Measurements from ENCODE around the gene MMP25.

The MMP25 gene

GRCh38 chr16:3010510-3010909, 35.9 kb upstream of the MMP25 start:
- peaks cover 85% of the 10 kb centered on the region for H3K27me3 ChIP-seq (ENCODE audit: insufficient read depth, low read length)
- no peak overlapping the region for H3K4me3 ChIP-seq (ENCODE audit: low read length)
- no peaks in the 10 kb centered on the region for H3K36me3 ChIP-seq (ENCODE audit: insufficient read depth, low read length)
- no peaks in the 10 kb centered on the region for H3K9me3 ChIP-seq (ENCODE audit: low read length)
- peaks cover 8% of the 10 kb centered on the region for H3K4me1 ChIP-seq (ENCODE audit: insufficient read depth, low read length)
- H2AFZ ChIP-seq (ENCODE audit: low read depth, low read length), result no peak overlapping the region

- H2AFZ ChIP-seq (ENCODE audit: low read depth, low read length), result no peak overlapping the region
- H3K9me3 ChIP-seq (ENCODE audit: low read length), result no peaks in the 10 kb centered on the region
- no peak overlapping the region for H3K4me3 ChIP-seq (ENCODE audit: low read length)
- peaks cover 8% of the 10 kb centered on the region for H3K4me1 ChIP-seq (ENCODE audit: insufficient read depth, low read length)
- H3K27me3 ChIP-seq (ENCODE audit: insufficient read depth, low read length), result peaks cover 78% of the 10 kb centered on the region
- H3K36me3 ChIP-seq (ENCODE audit: insufficient read depth, low read length), result no peaks in the 10 kb centered on the region
Measured at GRCh38 chr16:3012246-3012645, 34.1 kb upstream of the MMP25 start.

DNA sequence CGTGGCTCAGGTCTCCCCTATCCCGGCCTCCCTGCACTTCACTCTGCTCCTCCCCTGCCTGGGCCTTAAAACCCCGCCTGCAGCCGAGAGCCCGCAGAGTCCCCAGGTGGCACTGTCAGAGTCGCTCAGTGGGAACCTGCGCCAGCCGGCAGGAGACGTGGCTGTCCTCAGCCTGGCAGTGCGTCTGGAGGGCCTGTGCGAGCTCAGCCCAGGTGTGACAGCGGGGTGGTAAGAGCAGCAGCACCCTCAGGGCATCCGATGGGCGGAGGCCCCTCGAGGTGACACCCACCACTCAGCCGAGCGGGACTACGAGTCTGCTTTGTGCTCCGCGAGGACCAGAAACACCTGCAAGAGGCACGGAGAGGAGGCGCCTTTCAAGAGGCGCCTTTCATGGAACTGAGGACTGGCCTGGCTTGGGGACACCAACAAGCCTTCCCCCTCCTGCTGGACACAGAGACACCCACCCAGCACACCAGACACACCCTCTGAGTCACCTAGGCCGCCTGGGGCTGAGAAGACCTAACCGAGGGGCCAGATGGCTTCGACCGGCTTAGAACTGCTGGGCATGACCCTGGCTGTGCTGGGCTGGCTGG, 33.4 kb upstream of the MMP25 start, which contains the start of gene CLDN9:
TSS of gene CLDN9 (plus strand) at position 96 of the 593 bp plus-strand sequence. CDS start at position 536, 440 bp downstream.
- H3K27me3 ChIP-seq (ENCODE audit: insufficient read depth, low read length), result peaks cover 74% of the 10 kb centered on the region
- H3K36me3 ChIP-seq (ENCODE audit: insufficient read depth, low read length), result no peaks in the 10 kb centered on the region
- H3K9me3 ChIP-seq (ENCODE audit: low read length), result no peaks in the 10 kb centered on the region
- peaks cover 8% of the 10 kb centered on the region for H3K4me1 ChIP-seq (ENCODE audit: insufficient read depth, low read length)
- H2AFZ ChIP-seq (ENCODE audit: low read depth, low read length), result no peak within 1 kb of the TSS
- H3K4me3 ChIP-seq (ENCODE audit: low read length), result no peak within 1 kb of the TSS

- no peaks in the 10 kb centered on the region for H3K36me3 ChIP-seq (ENCODE audit: insufficient read depth, low read length)
- no peak overlapping the region for H2AFZ ChIP-seq (ENCODE audit: low read depth, low read length)
- peaks cover 2% of the 10 kb centered on the region for H3K4me1 ChIP-seq (ENCODE audit: insufficient read depth, low read length)
- peaks cover 68% of the 10 kb centered on the region for H3K27me3 ChIP-seq (ENCODE audit: insufficient read depth, low read length)
- no peak overlapping the region for H3K4me3 ChIP-seq (ENCODE audit: low read length)
- H3K9me3 ChIP-seq (ENCODE audit: low read length), result no peaks in the 10 kb centered on the region
Measured at GRCh38 chr16:3013491-3013951, 32.8 kb upstream of the MMP25 start.

- no peaks in the 10 kb centered on the region for H3K36me3 ChIP-seq (ENCODE audit: insufficient read depth, low read length)
- H3K4me3 ChIP-seq (ENCODE audit: low read length), result no peak overlapping the region
- H3K27me3 ChIP-seq (ENCODE audit: insufficient read depth, low read length), result peaks cover 64% of the 10 kb centered on the region
Measured at GRCh38 chr16:3013998-3014690, 32.2 kb upstream of the MMP25 start.

GRCh38 chr16:3014971-3015370, 31.4 kb upstream of the MMP25 start:
- Histone ChIP-seq H3K9me3 (ENCODE audit: low read length) (no peaks in the 10 kb centered on the region), H3K4me1 (ENCODE audit: insufficient read depth, low read length) (peaks cover 2% of the 10 kb centered on the region), H3K4me3 (ENCODE audit: low read length) (no peak overlapping the region), H2AFZ (ENCODE audit: low read depth, low read length) (no peak overlapping the region), H3K36me3 (ENCODE audit: insufficient read depth, low read length) (no peaks in the 10 kb centered on the region), H3K27me3 (ENCODE audit: insufficient read depth, low read length) (peaks cover 59% of the 10 kb centered on the region)

More at GRCh38 chr16:3013998-3014690, 32.2 kb upstream of the MMP25 start:
- no peaks in the 10 kb centered on the region for H3K9me3 ChIP-seq (ENCODE audit: low read length)
- no peak overlapping the region for H2AFZ ChIP-seq (ENCODE audit: low read depth, low read length)
- H3K4me1 ChIP-seq (ENCODE audit: insufficient read depth, low read length), result peaks cover 2% of the 10 kb centered on the region

GRCh38 chr16:3015865-3016521, 30.4 kb upstream of the MMP25 start:
- H2AFZ ChIP-seq (ENCODE audit: low read depth, low read length), result no peak overlapping the region
- no peaks in the 10 kb centered on the region for H3K36me3 ChIP-seq (ENCODE audit: insufficient read depth, low read length)
- no peaks in the 10 kb centered on the region for H3K9me3 ChIP-seq (ENCODE audit: low read length)
- peaks cover 7% of the 10 kb centered on the region for H3K4me1 ChIP-seq (ENCODE audit: insufficient read depth, low read length)
- H3K4me3 ChIP-seq (ENCODE audit: low read length), result no peak overlapping the region
- H3K27me3 ChIP-seq (ENCODE audit: insufficient read depth, low read length), result peaks cover 50% of the 10 kb centered on the region

DNA sequence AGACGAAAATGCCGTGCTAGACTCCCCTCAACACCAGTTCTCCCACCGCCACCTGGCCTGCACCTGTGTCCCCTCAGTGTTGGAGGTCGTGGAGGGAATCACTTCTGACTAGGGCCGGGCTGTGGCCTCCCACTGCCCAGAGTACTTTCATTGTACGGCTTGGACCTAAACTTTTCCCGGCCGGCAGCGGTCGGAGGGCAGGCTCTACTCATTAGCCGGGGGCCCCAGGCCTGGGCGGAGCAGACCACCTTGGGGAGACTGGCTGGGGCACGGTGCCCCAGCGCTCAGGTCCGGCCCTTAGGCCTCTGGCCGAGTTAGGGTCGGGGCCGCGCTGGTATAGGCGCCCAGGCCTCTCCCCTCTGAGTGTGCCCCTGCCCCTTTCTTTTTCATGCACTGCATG, 29.0 kb upstream of the MMP25 start:
- Histone ChIP-seq H3K4me3 (ENCODE audit: low read length) (no peak overlapping the region), H2AFZ (ENCODE audit: low read depth, low read length) (no peak overlapping the region), H3K36me3 (ENCODE audit: insufficient read depth, low read length) (no peaks in the 10 kb centered on the region)

DNA sequence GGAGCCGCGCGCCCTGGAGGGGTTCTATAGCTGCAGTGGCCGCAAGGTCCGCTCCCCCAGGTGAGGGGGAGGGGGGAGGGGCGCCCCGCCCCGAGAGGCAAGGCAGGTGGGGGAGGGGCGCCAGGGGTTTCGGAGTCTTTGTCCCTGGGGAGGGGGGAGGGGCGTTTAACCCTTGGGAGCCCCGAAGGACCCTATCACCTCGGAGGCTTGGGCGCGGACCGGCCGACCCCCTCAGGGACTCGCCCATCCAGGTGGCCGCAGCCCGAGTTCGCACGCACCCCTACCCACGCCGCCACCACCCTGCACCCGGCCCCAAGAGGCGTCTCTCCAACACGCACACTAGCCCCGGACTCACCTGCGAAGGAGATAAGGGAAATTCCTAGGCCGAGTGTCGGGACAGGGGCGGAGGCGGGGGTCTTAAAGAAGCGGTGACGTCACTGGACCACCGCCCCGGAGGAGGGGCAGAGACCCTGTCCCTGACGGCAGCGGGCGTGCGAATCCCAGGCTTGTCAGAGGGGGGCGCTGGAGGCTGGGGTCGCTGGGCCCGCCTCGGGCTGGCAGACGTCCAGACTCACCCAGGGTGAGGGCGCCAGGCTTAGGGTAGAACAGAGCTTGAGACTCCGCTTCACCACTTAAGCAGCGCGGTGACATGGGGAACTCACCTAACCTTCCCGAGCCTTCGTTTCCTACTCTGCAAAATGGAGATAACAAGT, 28.4 kb upstream of the MMP25 start, which contains the start of gene CLDN6:
TSS of gene CLDN6 (minus strand) at position 390 of the 713 bp plus-strand sequence. CDS start 2,162 bp downstream, outside the sequence.
- Histone ChIP-seq H3K4me1 (ENCODE audit: insufficient read depth, low read length) (peaks cover 20% of the 10 kb centered on the region), H3K36me3 (ENCODE audit: insufficient read depth, low read length) (no peaks in the 10 kb centered on the region), H2AFZ (ENCODE audit: low read depth, low read length) (no peak within 1 kb of the TSS), H3K9me3 (ENCODE audit: low read length) (no peaks in the 10 kb centered on the region), H3K27me3 (ENCODE audit: insufficient read depth, low read length) (peaks cover 34% of the 10 kb centered on the region), H3K4me3 (ENCODE audit: low read length) (no peak within 1 kb of the TSS)

More for the DNA sequence above, 29.0 kb upstream of the MMP25 start:
- H3K9me3 ChIP-seq (ENCODE audit: low read length), result no peaks in the 10 kb centered on the region
- peaks cover 40% of the 10 kb centered on the region for H3K27me3 ChIP-seq (ENCODE audit: insufficient read depth, low read length)
- H3K4me1 ChIP-seq (ENCODE audit: insufficient read depth, low read length), result peaks cover 14% of the 10 kb centered on the region

DNA sequence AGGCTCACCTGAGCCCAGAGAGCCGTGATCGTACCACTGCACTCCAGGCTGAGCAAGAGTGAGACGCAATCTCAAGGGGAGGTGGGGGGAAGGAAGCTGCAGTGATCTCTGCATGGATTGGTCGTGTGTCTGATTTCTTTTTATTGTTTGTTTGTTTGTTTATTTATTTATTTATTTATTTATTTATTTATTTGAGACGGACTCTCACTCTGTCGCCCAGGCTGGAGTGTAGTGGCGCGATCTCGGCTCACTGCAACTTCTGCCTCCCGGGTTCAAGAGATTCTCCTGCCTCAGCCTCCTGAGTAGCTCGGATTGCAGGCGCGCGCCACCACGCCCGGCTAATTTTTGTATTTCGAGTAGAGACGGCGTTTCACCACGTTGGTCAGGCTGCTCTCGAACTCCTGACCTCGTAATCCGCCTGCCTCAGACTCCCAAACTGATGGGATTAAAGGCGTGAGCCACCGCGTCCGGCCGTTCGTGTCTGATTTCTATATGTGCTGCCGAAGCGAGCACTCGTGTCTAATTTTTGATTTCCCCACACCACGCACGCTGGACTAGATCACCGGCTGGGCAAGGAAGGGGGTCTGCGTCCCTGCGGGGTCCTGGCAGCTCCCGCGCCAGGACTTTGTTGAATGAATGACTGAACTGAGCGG, 26.6 kb upstream of the MMP25 start:
- peak overlapping the region; percentile 42 for H3K4me3 ChIP-seq (ENCODE audit: low read length)
- peak overlapping the region; percentile 24 for H2AFZ ChIP-seq (ENCODE audit: low read depth, low read length)
- peaks cover 16% of the 10 kb centered on the region for H3K27me3 ChIP-seq (ENCODE audit: insufficient read depth, low read length)
- no peaks in the 10 kb centered on the region for H3K9me3 ChIP-seq (ENCODE audit: low read length)
- peaks cover 27% of the 10 kb centered on the region for H3K4me1 ChIP-seq (ENCODE audit: insufficient read depth, low read length)
- no peaks in the 10 kb centered on the region for H3K36me3 ChIP-seq (ENCODE audit: insufficient read depth, low read length)

- Histone ChIP-seq H2AFZ (ENCODE audit: low read depth, low read length) (peak within 1 kb of the TSS; percentile 24), H3K9me3 (ENCODE audit: low read length) (no peaks in the 10 kb centered on the region), H3K4me1 (ENCODE audit: insufficient read depth, low read length) (peaks cover 27% of the 10 kb centered on the region), H3K27me3 (ENCODE audit: insufficient read depth, low read length) (peaks cover 11% of the 10 kb centered on the region), H3K4me3 (ENCODE audit: low read length) (peak within 1 kb of the TSS; percentile 42), H3K36me3 (ENCODE audit: insufficient read depth, low read length) (no peaks in the 10 kb centered on the region)
Measured at GRCh38 chr16:3020247-3020603, 26.1 kb upstream of the MMP25 start, which contains the start of gene TNFRSF12A. TSS of gene TNFRSF12A (plus strand) at chr16:3020368. CDS start at chr16:3020398, 30 bp downstream.
